ENCODE results near the gene CDK6.

The CDK6 gene

DNA sequence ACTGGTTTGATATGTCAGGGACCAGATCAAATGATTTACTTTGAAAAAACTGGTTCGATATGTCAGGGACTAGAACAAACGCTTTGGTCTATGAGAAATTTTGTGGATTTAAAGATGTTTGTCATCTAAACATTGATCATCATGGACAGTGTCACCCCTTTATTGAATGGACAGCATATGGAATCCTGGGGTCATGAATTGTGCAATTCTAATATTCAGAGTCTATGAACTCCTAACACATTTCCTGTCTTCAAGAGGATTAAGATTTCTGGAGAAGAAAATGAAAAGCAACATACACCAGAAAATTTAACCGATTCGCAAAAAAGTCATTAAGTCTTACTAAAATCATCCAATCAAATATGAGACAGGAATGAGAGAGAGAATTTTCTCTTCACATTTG is 139.8 kb downstream of the CDK6 start:
- Histone ChIP-seq H3K27me3 (ENCODE audit: low read depth, low read length) (no peaks in the 10 kb centered on the region), H3K9me3 (ENCODE audit: insufficient read depth, low read length) (no peaks in the 10 kb centered on the region), H3K79me2 (ENCODE audit: low read length) (peaks cover 9% of the 10 kb centered on the region), H4K20me1 (ENCODE audit: insufficient read depth, low read length) (peaks cover 18% of the 10 kb centered on the region; the same call in 1 of the 2 replicates), H3K4me2 (ENCODE audit: low read length) (no peak overlapping the region), H3K4me3 (ENCODE audit: low read length) (no peak overlapping the region), H3K9ac (ENCODE audit: low read length) (no peak overlapping the region), H3K4me1 (ENCODE audit: low read length) (peaks cover 7% of the 10 kb centered on the region), H2AFZ (ENCODE audit: low read depth, low read length) (no peak overlapping the region), H3K36me3 (replicated peaks; ENCODE audit: low read depth, low read length) (peaks cover 5% of the 10 kb centered on the region), H3K27ac (ENCODE audit: low read length) (no peak overlapping the region)
- TF ChIP-seq, protein P1, sequence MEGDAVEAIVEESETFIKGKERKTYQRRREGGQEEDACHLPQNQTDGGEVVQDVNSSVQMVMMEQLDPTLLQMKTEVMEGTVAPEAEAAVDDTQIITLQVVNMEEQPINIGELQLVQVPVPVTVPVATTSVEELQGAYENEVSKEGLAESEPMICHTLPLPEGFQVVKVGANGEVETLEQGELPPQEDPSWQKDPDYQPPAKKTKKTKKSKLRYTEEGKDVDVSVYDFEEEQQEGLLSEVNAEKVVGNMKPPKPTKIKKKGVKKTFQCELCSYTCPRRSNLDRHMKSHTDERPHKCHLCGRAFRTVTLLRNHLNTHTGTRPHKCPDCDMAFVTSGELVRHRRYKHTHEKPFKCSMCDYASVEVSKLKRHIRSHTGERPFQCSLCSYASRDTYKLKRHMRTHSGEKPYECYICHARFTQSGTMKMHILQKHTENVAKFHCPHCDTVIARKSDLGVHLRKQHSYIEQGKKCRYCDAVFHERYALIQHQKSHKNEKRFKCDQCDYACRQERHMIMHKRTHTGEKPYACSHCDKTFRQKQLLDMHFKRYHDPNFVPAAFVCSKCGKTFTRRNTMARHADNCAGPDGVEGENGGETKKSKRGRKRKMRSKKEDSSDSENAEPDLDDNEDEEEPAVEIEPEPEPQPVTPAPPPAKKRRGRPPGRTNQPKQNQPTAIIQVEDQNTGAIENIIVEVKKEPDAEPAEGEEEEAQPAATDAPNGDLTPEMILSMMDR (IDR thresholded peaks at IDR 0.05; ENCODE audit: low read depth, low read length): no peak
- TF ChIP-seq EZH2phosphoT487 (IDR thresholded peaks at IDR 0.05; ENCODE audit: low read depth): no peak

DNA sequence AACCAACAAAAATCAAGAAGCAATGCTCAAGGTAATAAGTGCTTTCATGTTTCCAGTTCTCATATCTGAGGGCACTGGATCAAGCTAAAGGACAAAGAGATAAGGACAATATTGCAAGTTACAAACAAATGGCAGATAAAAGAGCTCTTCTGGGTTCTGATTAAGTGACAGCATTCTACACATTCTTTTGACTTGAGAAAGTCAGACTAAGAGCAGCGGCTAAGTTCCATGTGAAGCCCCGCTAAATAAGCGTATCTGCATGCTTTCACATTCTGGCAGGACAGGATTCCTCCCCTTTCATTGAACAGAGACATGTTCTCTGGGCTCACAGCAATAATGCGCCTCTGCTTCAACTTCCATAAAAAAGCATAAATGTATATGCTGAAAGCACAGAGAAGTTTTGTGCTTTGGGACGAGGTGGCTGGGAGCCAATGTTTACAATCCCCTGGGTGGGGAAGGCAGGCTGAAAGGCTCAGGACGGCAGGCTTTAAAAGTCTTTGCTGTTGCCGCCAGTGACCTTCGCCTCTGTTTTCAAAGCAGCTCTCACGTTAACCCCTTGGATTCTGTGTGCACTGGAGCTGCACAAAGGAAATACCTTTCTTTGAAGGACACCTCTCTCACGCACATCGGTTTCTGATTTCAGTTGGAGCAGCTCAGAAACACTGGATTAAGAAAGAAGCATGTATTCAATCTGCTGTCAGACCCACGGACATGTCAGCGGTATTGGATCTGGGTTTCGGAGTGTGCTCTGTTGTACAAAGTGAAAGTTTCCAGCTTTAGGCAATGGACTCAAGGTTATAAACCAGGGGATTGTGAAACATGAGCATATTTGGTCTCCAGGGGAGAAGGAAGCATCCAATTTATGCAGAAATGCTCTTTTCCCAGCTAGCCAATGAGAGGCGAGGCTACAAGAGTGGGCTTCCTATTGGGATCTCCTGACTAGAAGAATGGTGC is 140.8 kb downstream of the CDK6 start:
- no peak overlapping the region for H3K4me3 ChIP-seq (ENCODE audit: low read length)
- no peak overlapping the region for H3K9ac ChIP-seq (ENCODE audit: low read length)
- H3K79me2 ChIP-seq (ENCODE audit: low read length): peaks cover 9% of the 10 kb centered on the region
- no peak overlapping the region for H3K4me2 ChIP-seq (ENCODE audit: low read length)
- H3K27me3 ChIP-seq (ENCODE audit: low read depth, low read length): no peaks in the 10 kb centered on the region
- peaks cover 7% of the 10 kb centered on the region for H3K4me1 ChIP-seq (ENCODE audit: low read length)
- no peak overlapping the region for H2AFZ ChIP-seq (ENCODE audit: low read depth, low read length)
- H3K27ac ChIP-seq (ENCODE audit: low read length): no peak overlapping the region
- no peaks in the 10 kb centered on the region for H3K9me3 ChIP-seq (ENCODE audit: insufficient read depth, low read length)
- TF ChIP-seq, protein P1 (IDR thresholded peaks at IDR 0.05; ENCODE audit: low read depth, low read length): no peak
- TF ChIP-seq EZH2phosphoT487 (IDR thresholded peaks at IDR 0.05; ENCODE audit: low read depth): no peak
- H4K20me1 ChIP-seq (ENCODE audit: insufficient read depth, low read length): 0 out of 2 replicates have a peak, but pooled peaks cover 12% of the 10 kb centered on the region
- peaks cover 5% of the 10 kb centered on the region for H3K36me3 ChIP-seq (replicated peaks; ENCODE audit: low read depth, low read length)

DNA sequence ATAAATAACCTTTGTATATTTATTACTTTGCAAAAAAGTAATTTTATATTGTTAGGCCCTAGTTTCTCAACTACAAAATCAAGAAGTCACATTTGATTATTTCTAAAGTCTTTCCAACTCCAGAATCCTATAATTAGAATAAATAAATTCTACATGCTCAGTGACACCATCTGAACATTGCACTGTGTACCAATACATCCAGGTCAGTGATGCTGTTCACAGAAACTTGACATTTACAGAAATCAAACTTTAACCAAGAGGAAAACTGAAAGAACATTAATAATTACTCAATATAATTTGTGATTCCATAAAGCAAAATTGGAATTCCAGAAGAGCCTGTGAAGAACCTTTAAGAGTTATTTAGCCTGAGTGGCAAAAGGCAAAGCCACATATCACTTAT is 142.2 kb downstream of the CDK6 start:
- Histone ChIP-seq H3K9ac (ENCODE audit: low read length) (no peak overlapping the region), H4K20me1 (ENCODE audit: insufficient read depth, low read length) (no peaks in the 10 kb centered on the region), H3K4me2 (ENCODE audit: low read length) (no peak overlapping the region), H3K4me1 (ENCODE audit: low read length) (peaks cover 7% of the 10 kb centered on the region), H3K9me3 (ENCODE audit: insufficient read depth, low read length) (no peaks in the 10 kb centered on the region), H3K27me3 (ENCODE audit: low read depth, low read length) (no peaks in the 10 kb centered on the region), H3K27ac (ENCODE audit: low read length) (no peak overlapping the region), H3K79me2 (ENCODE audit: low read length) (peaks cover 9% of the 10 kb centered on the region), H2AFZ (ENCODE audit: low read depth, low read length) (no peak overlapping the region), H3K36me3 (replicated peaks; ENCODE audit: low read depth, low read length) (peaks cover 5% of the 10 kb centered on the region), H3K4me3 (ENCODE audit: low read length) (no peak overlapping the region)
- TF ChIP-seq, protein P1 (IDR thresholded peaks at IDR 0.05; ENCODE audit: low read depth, low read length): no peak
- no peak for TF ChIP-seq EZH2phosphoT487 (IDR thresholded peaks at IDR 0.05; ENCODE audit: low read depth)

DNA sequence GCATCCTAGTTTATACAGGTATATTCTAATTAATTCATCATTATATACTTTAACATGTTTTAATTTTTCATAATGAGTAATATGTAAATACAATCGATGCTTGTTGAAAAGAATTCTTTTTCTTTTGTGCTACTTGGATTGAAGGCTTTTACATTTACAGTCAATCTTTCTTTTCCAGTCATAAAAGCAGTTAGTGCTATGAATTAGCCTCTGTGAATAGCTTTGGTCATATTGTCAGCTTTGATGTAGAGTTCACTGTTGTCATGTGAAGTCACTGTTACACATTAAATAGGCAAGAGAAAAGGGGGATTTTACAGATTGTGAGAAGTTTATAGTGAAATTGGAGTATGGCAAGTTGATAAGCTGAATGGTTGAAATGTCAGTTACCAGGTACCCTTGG is 142.9 kb downstream of the CDK6 start:
- Histone ChIP-seq H4K20me1 (ENCODE audit: insufficient read depth, low read length) (no peaks in the 10 kb centered on the region), H3K4me3 (ENCODE audit: low read length) (no peak overlapping the region), H2AFZ (ENCODE audit: low read depth, low read length) (no peak overlapping the region), H3K4me1 (ENCODE audit: low read length) (peaks cover 7% of the 10 kb centered on the region), H3K4me2 (ENCODE audit: low read length) (no peak overlapping the region), H3K9me3 (ENCODE audit: insufficient read depth, low read length) (no peaks in the 10 kb centered on the region), H3K79me2 (ENCODE audit: low read length) (peaks cover 9% of the 10 kb centered on the region), H3K36me3 (replicated peaks; ENCODE audit: low read depth, low read length) (peaks cover 5% of the 10 kb centered on the region), H3K27me3 (ENCODE audit: low read depth, low read length) (no peaks in the 10 kb centered on the region), H3K9ac (ENCODE audit: low read length) (no peak overlapping the region), H3K27ac (ENCODE audit: low read length) (no peak overlapping the region)
- TF ChIP-seq, protein P1 (IDR thresholded peaks at IDR 0.05; ENCODE audit: low read depth, low read length): no peak
- TF ChIP-seq EZH2phosphoT487 (IDR thresholded peaks at IDR 0.05; ENCODE audit: low read depth): no peak

All from OCI-LY3 (cell line).